Endodermal cell (in vitro differentiated cells): Measurements from ENCODE around the gene SBF2. TPM values are rescaled to one million over a fixed set of nuclear protein-coding genes. Genes with fewer than 3 reads are reported as not detected.
A peak's percentile ranks its signal among the peaks of the same experiment; 100 is the strongest.
"Not testable (repeated sequence)": the region's sequence is repeated elsewhere in the genome, so short reads cannot be mapped to it uniquely, and the experiment has no call there.

Experiments used
- DNase-seq: peaks from one replicate; pipeline ENCODE4 v3.0.0-alpha.2; 2017
- H3K27ac ChIP-seq: 2 replicates; pipeline ENCODE4 v1.5.1; 2013; ENCODE audit warnings: mild to moderate bottlenecking, low read depth, low read length, moderate library complexity
- H3K27me3 ChIP-seq: 2 replicates; pipeline ENCODE4 v1.6.1; 2013; ENCODE audit warnings: mild to moderate bottlenecking, low read length, moderate library complexity; ENCODE audit not compliant: insufficient read depth, control insufficient read depth, poor library complexity, severe bottlenecking
- H3K36me3 ChIP-seq: 2 replicates; pipeline ENCODE4 v1.7.0; 2013; ENCODE audit warnings: mild to moderate bottlenecking, low read length, moderate library complexity; ENCODE audit not compliant: control insufficient read depth, insufficient read depth
- H3K4me1 ChIP-seq: one replicate; pipeline ENCODE4 v1.7.0; 2013; ENCODE audit warnings: low read length; ENCODE audit not compliant: control insufficient read depth, insufficient read depth
- H3K4me3 ChIP-seq: 2 replicates; pipeline ENCODE4 v1.5.1; 2013; ENCODE audit warnings: mild to moderate bottlenecking, low read length, moderate library complexity
- H3K9ac ChIP-seq: 2 replicates; pipeline ENCODE4 v1.6.1; 2013; ENCODE audit warnings: mild to moderate bottlenecking, low read length, moderate library complexity; ENCODE audit not compliant: poor library complexity, severe bottlenecking; ENCODE audit errors: extremely low read depth
- H3K9me3 ChIP-seq: 2 replicates; pipeline ENCODE4 v1.6.1; 2013; ENCODE audit warnings: mild to moderate bottlenecking, low read length, moderate library complexity; ENCODE audit not compliant: control insufficient read depth
- H3K27ac Mint-ChIP-seq: 2 replicates; pipeline ENCODE4 v1.8.0; 2020; ENCODE audit warnings: mixed read lengths
- H3K27me3 Mint-ChIP-seq: 2 replicates; pipeline ENCODE4 v1.8.0; 2021; ENCODE audit warnings: mild to moderate bottlenecking, mixed read lengths; ENCODE audit not compliant: insufficient read depth
- H3K36me3 Mint-ChIP-seq: 2 replicates; pipeline ENCODE4 v1.8.0; 2020; ENCODE audit warnings: low read depth, mixed read lengths
- H3K4me1 Mint-ChIP-seq: 2 replicates; pipeline ENCODE4 v1.8.0; 2020; ENCODE audit warnings: mixed read lengths
- H3K4me3 Mint-ChIP-seq: 2 replicates; pipeline ENCODE4 v1.8.0; 2020; ENCODE audit warnings: mild to moderate bottlenecking, moderate library complexity, mixed read lengths
- H3K9me3 Mint-ChIP-seq: 2 replicates; pipeline ENCODE4 v1.8.0; 2020; ENCODE audit warnings: mild to moderate bottlenecking, mixed read lengths
- CTCF ChIP-seq: fragments of 200-600 bp; sonication (generic); conservative IDR thresholded peaks from 2 replicates; pipeline ENCODE4 v1.5.0; 2021; ENCODE audit warnings: antibody characterized with exemption, mild to moderate bottlenecking
- WGBS, 2 experiments: methylation state at CpG; one replicate each; pipeline versions ENCODE4 v1.1.5 to v1.1.7; 2013; ENCODE audit warnings: missing lambda C conversion rate in 2 of 2, mixed read lengths in 1 of 2; ENCODE audit not compliant: insufficient coverage in 1 of 2, insufficient read length in 1 of 2; 5-methylcytosine and 5-hydroxymethylcytosine counted together
- total RNA-seq, 2 donors: library from RNA; stranded (reverse); fragmentation: NEBNext Ultra II Directional in 1 of 2; extraction: Animal tissue kit (Norgen Biotek cat#: 25700) in 1 of 2; gene quantifications; 2 replicates in 1 of 2; 3 replicates in 1 of 2; pipeline ENCODE4 v1.2.1, GENCODE V29; 2021

The SBF2 gene
- total RNA-seq, 2 donors from 2014 or later = 27.1 to 32.5 TPM

- H3K4me3 ChIP-seq, H3K27ac Mint-ChIP-seq, H3K27me3 ChIP-seq, H3K9me3 ChIP-seq, H3K4me1 ChIP-seq, H3K4me1 Mint-ChIP-seq, H3K4me3 Mint-ChIP-seq, H3K27ac ChIP-seq, H3K9ac ChIP-seq, H3K27me3 Mint-ChIP-seq, DNase-seq, H3K36me3 ChIP-seq: not testable (repeated sequence)
- peaks cover 22% of the 10 kb centered on the region for H3K9me3 Mint-ChIP-seq
- WGBS, 2 experiments = 92 to 96% methylated on average over 10 to 14 of the region's 14 CpGs
- H3K36me3 Mint-ChIP-seq = peaks cover 18% of the 10 kb centered on the region
These were observed 363.3 kb downstream of the SBF2 start for GRCh38 chr11:9930562-9931331.

- H3K9ac ChIP-seq = no peak overlapping the region
- H3K27me3 Mint-ChIP-seq = no peaks in the 10 kb centered on the region
- H3K27ac ChIP-seq = no peak overlapping the region
- no peak overlapping the region for H3K4me3 ChIP-seq
- H3K9me3 ChIP-seq = no peaks in the 10 kb centered on the region
- H3K4me3 Mint-ChIP-seq = no peak overlapping the region
- peaks cover 17% of the 10 kb centered on the region for H3K36me3 Mint-ChIP-seq
- no peak for DNase-seq
- WGBS, 2 experiments = 87% methylated on average over 1 of the region's 1 CpG; no CpG with 5 or more reads in 1 of the 2 experiments
- H3K27ac Mint-ChIP-seq = no peak overlapping the region
- H3K9me3 Mint-ChIP-seq = peaks cover 12% of the 10 kb centered on the region
- H3K27me3 ChIP-seq = no peaks in the 10 kb centered on the region
- no peaks in the 10 kb centered on the region for H3K4me1 ChIP-seq
- peaks cover 13% of the 10 kb centered on the region for H3K4me1 Mint-ChIP-seq
- H3K36me3 ChIP-seq = peaks cover 3% of the 10 kb centered on the region
- no peak for TF ChIP-seq CTCF
These were observed 366.3 kb downstream of the SBF2 start for GRCh38 chr11:9927670-9928069.

GRCh38 chr11:9923280-9923679 is 370.7 kb downstream of the SBF2 start:
- no peaks in the 10 kb centered on the region for H3K4me1 ChIP-seq
- no peak for DNase-seq
- Mint-ChIP-seq H3K27me3 (no peaks in the 10 kb centered on the region), H3K27ac (peak overlapping the region; percentile 73), H3K36me3 (peaks cover 3% of the 10 kb centered on the region), H3K9me3 (peaks cover 3% of the 10 kb centered on the region), H3K4me1 (peaks cover 21% of the 10 kb centered on the region), H3K4me3 (peak overlapping the region; percentile 4)
- no peak overlapping the region for H3K4me3 ChIP-seq
- TF ChIP-seq CTCF = no peak
- no peaks in the 10 kb centered on the region for H3K27me3 ChIP-seq
- no peak overlapping the region for H3K9ac ChIP-seq
- no peaks in the 10 kb centered on the region for H3K36me3 ChIP-seq
- 43 to 68% methylated on average over 1 to 2 of the region's 2 CpGs for WGBS, 2 experiments
- peak overlapping the region; percentile 21 for H3K27ac ChIP-seq
- H3K9me3 ChIP-seq = no peaks in the 10 kb centered on the region
